Daoy (cell line): ENCODE results near the gene ANGEL1. TPM values are rescaled to one million over a fixed set of nuclear protein-coding genes. Genes with fewer than 3 reads are reported as not detected.

ENCODE experiments used
- DNase-seq: peaks from one replicate; pipeline ENCODE4 v3.0.0-alpha.2; 2015; ENCODE audit warnings: low read depth
- total RNA-seq: library from RNA; depleted of rRNA; stranded (reverse); fragments of >200 nt; shearing (Covaris generic); gene quantifications from 2 replicates; pipeline ENCODE4 v1.2.3, GENCODE V29; 2014

Gene ANGEL1
- total RNA-seq, 1 experiment from 2014 or later: 7.4 TPM

GRCh38 chr14:76779221-76780057 lies 33.2 kb downstream of the ANGEL1 start:
- no peak for DNase-seq

- no peak for DNase-seq
These were observed 34.0 kb downstream of the ANGEL1 start for GRCh38 chr14:76778546-76779215.

- DNase-seq: no peak
These were observed 35.0 kb downstream of the ANGEL1 start for GRCh38 chr14:76777721-76778120.

GRCh38 chr14:76776428-76777251 lies 36.0 kb downstream of the ANGEL1 start:
- DNase-seq: no peak

GRCh38 chr14:76775695-76776427 lies 36.8 kb downstream of the ANGEL1 start:
- DNase-seq: no peak

GRCh38 chr14:76774821-76775694 lies 37.6 kb downstream of the ANGEL1 start:
- no peak for DNase-seq

GRCh38 chr14:76773956-76774820 lies 38.5 kb downstream of the ANGEL1 start:
- DNase-seq: no peak

- peak; percentile 94 for DNase-seq
These were observed 39.3 kb downstream of the ANGEL1 start for GRCh38 chr14:76773188-76773885.

GRCh38 chr14:76772300-76773187 lies 40.1 kb downstream of the ANGEL1 start:
- peak; percentile 79 for DNase-seq

- DNase-seq: no peak
These were observed 41.2 kb downstream of the ANGEL1 start for GRCh38 chr14:76771437-76771980.

GRCh38 chr14:76770521-76771436 lies 41.9 kb downstream of the ANGEL1 start:
- no peak for DNase-seq

- DNase-seq: no peak
These were observed 42.9 kb downstream of the ANGEL1 start for GRCh38 chr14:76769636-76770292.

GRCh38 chr14:76768671-76769500 lies 43.8 kb downstream of the ANGEL1 start:
- DNase-seq: no peak

- DNase-seq: peak; percentile 39
These were observed 44.7 kb downstream of the ANGEL1 start for GRCh38 chr14:76767681-76768656.
